SU-DHL-6 (cell line): ENCODE data around the gene NPTX2.

ENCODE experiments used
- H2AFZ ChIP-seq: fragments of 200-600 bp; sonication (generic); 2 replicates; pipeline ENCODE4 v1.6.1; 2014; ENCODE audit warnings: low read depth, mild to moderate bottlenecking, moderate library complexity, mixed read lengths, antibody characterized with exemption, low read length; ENCODE audit not compliant: severe bottlenecking
- H3F3A ChIP-seq: fragments of 200-600 bp; shearing (Covaris generic); 2 replicates; pipeline ENCODE4 v1.6.0; 2016; ENCODE audit warnings: antibody characterized with exemption, mild to moderate bottlenecking; ENCODE audit not compliant: insufficient read depth
- H3K27ac ChIP-seq: fragments of 200-600 bp; sonication (generic); 2 replicates; pipeline ENCODE4 v1.5.1; 2016; ENCODE audit warnings: low read depth, mild to moderate bottlenecking, low read length, moderate library complexity, mixed read lengths
- H3K27me3 ChIP-seq: fragments of 200-600 bp; sonication (generic), shearing (Covaris generic); 2 replicates; pipeline ENCODE4 v1.6.0; 2014; ENCODE audit warnings: mild to moderate bottlenecking, low read length
- H3K36me3 ChIP-seq: fragments of 200-600 bp; sonication (generic); 2 replicates; pipeline ENCODE4 v1.6.1; 2014; ENCODE audit warnings: mild to moderate bottlenecking, low read length, mixed read lengths
- H3K4me2 ChIP-seq: fragments of 300-600, 200-600 bp; shearing (Covaris generic), sonication (generic); 2 replicates; pipeline ENCODE4 v1.6.0; 2014; ENCODE audit warnings: low read length, low read depth, mild to moderate bottlenecking; ENCODE audit not compliant: poor library complexity, severe bottlenecking
- H3K4me3 ChIP-seq: fragments of 200-600 bp; sonication (generic); 2 replicates; pipeline ENCODE4 v1.5.1; 2014; ENCODE audit warnings: antibody characterized with exemption, low read length, mild to moderate bottlenecking, mixed read lengths; ENCODE audit not compliant: insufficient read depth, poor library complexity, severe bottlenecking
- H3K79me2 ChIP-seq: fragments of 200-600 bp; sonication (generic); 2 replicates; pipeline ENCODE4 v1.6.1; 2014; ENCODE audit warnings: mild to moderate bottlenecking, low read length, moderate library complexity; ENCODE audit not compliant: insufficient read depth
- H3K9ac ChIP-seq: fragments of 200-600 bp; sonication (generic); 2 replicates; pipeline ENCODE4 v1.7.0; 2014; ENCODE audit warnings: mild to moderate bottlenecking, low read length
- H3K9me2 ChIP-seq: fragments of 200-600 bp; sonication (generic); replicated peaks from 2 replicates; pipeline ENCODE4 v1.6.1; 2014; ENCODE audit warnings: low read length; ENCODE audit not compliant: insufficient read depth
- H3K9me3 ChIP-seq: fragments of 200-600 bp; sonication (generic); 2 replicates; pipeline ENCODE4 v1.6.1; 2014; ENCODE audit warnings: low read length, mixed read lengths; ENCODE audit not compliant: insufficient read depth
- H4K20me1 ChIP-seq: fragments of 200-600 bp; sonication (generic); 2 replicates; pipeline ENCODE4 v1.6.1; 2014; ENCODE audit warnings: low read depth, mild to moderate bottlenecking, antibody characterized with exemption, low read length, moderate library complexity, mixed read lengths
- EZH2phosphoT487 ChIP-seq: fragments of 200-600 bp; sonication (generic), shearing (Covaris generic); conservative IDR thresholded peaks from 2 replicates; pipeline ENCODE4 v1.6.1; 2018; ENCODE audit warnings: mild to moderate bottlenecking, antibody characterized with exemption, low read length, moderate library complexity, mixed read lengths
- TF ChIP-seq, protein P1 (sequence below): fragments of 200-600 bp; sonication (generic); IDR thresholded peaks from one replicate; pipeline ENCODE4 v1.5.1; 2017; ENCODE audit warnings: antibody characterized with exemption, mild to moderate bottlenecking, low read length, moderate library complexity; ENCODE audit not compliant: insufficient read depth, poor library complexity, severe bottlenecking

Gene NPTX2

DNA sequence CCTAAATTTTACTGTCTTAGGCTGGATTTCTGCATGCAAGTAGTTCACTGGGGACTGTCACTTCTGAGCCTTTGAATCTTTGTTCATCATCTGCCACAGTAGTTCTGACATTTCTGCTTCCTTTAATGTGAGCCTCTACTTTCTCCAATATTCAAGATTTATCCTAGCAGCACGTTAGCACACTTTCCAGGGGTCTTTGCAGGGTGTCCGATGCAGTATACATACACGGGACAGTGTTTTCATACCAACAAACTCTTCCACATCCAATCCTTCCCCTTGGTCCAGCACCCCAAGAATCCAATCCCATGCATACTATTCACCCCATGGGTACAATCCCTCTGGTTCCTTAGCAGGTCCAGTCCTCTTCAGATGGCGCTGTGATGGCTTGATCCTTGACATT is 22.7 kb upstream of the NPTX2 start:
- Histone ChIP-seq H3K9me3 (no peaks in the 10 kb centered on the region), H3K79me2 (no peaks in the 10 kb centered on the region), H3K4me2 (no peak overlapping the region), H4K20me1 (no peaks in the 10 kb centered on the region), H3K9ac (no peak overlapping the region), H3K27ac (no peak overlapping the region), H3K27me3 (no peaks in the 10 kb centered on the region), H3K4me3 (no peak overlapping the region), H3K9me2 (no peaks in the 10 kb centered on the region), H3K36me3 (no peaks in the 10 kb centered on the region), H2AFZ (no peak overlapping the region), H3F3A (no peaks in the 10 kb centered on the region)
- TF ChIP-seq, protein P1, sequence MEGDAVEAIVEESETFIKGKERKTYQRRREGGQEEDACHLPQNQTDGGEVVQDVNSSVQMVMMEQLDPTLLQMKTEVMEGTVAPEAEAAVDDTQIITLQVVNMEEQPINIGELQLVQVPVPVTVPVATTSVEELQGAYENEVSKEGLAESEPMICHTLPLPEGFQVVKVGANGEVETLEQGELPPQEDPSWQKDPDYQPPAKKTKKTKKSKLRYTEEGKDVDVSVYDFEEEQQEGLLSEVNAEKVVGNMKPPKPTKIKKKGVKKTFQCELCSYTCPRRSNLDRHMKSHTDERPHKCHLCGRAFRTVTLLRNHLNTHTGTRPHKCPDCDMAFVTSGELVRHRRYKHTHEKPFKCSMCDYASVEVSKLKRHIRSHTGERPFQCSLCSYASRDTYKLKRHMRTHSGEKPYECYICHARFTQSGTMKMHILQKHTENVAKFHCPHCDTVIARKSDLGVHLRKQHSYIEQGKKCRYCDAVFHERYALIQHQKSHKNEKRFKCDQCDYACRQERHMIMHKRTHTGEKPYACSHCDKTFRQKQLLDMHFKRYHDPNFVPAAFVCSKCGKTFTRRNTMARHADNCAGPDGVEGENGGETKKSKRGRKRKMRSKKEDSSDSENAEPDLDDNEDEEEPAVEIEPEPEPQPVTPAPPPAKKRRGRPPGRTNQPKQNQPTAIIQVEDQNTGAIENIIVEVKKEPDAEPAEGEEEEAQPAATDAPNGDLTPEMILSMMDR = no peak
- no peak for TF ChIP-seq EZH2phosphoT487

DNA sequence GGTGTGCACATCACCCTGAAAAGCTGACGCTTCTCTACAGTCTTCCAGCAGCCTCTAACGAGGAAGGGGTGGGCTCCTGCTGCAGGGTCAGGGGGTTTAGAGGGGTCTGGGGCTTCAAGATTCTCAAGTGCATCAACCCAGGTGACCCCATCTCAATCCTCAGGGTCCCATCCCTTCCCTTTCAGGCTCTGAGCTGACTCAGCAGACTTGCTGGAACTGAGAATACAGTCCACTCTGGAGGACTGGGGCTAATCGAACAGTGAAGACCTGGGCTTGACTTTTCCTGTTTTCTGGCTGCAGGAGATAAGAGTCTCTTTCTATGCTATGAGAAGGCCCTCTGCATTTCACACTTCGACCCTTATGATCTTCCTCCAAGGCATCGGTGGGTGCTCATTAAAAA is 22.3 kb upstream of the NPTX2 start:
- TF ChIP-seq, protein P1 = no peak
- TF ChIP-seq EZH2phosphoT487 = no peak
- no peaks in the 10 kb centered on the region for H3K9me3 ChIP-seq
- H3K36me3 ChIP-seq = no peaks in the 10 kb centered on the region
- H3K9ac ChIP-seq = no peak overlapping the region
- no peak overlapping the region for H2AFZ ChIP-seq
- no peak overlapping the region for H3K4me2 ChIP-seq
- H3F3A ChIP-seq = no peaks in the 10 kb centered on the region
- no peak overlapping the region for H3K4me3 ChIP-seq
- H3K27ac ChIP-seq = no peak overlapping the region
- H3K79me2 ChIP-seq = no peaks in the 10 kb centered on the region
- no peaks in the 10 kb centered on the region for H3K9me2 ChIP-seq
- H3K27me3 ChIP-seq = no peaks in the 10 kb centered on the region
- H4K20me1 ChIP-seq = no peaks in the 10 kb centered on the region

DNA sequence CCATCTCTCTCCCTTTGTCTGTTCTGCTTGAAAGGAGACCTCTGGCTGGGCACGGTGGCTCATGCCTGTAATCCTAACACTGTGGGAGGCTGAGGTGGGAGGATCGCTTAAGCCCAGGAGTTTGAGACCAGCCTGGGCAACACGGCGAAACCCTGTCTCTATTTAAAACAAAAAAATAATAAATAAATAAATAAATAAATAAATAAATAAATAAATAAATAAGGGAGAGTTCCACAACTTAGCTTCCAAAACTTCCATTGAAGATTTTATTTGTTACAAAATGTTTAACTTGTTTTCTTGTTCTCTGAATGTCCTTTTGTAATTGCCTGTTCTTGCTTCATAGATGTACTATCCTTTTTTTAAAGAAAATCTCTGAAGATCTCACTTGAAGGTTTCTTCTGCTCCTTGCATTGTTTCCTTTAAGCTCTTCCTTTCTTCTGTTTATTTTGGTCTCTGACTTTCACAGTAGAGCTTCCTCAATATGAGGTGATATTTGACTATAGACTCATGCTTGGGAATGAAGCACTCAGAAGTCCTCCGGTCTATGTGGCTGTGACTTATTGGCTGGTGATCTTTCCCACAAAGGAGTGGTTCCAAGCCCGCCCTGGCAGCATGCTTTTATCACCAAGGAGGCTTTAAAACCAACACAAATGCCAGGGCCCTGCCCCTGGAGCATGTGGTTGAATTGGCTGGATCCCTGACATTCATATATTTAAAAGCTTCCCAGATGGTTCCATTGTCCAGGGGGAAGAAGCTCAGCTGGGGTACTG is 18.1 kb upstream of the NPTX2 start:
- no peaks in the 10 kb centered on the region for H3F3A ChIP-seq
- no peaks in the 10 kb centered on the region for H3K9me3 ChIP-seq
- no peak overlapping the region for H3K27ac ChIP-seq
- H3K27me3 ChIP-seq = no peaks in the 10 kb centered on the region
- no peak overlapping the region for H3K4me2 ChIP-seq
- no peak overlapping the region for H3K9ac ChIP-seq
- no peak overlapping the region for H2AFZ ChIP-seq
- no peaks in the 10 kb centered on the region for H3K79me2 ChIP-seq
- H4K20me1 ChIP-seq = no peaks in the 10 kb centered on the region
- no peak overlapping the region for H3K4me3 ChIP-seq
- TF ChIP-seq EZH2phosphoT487 = no peak
- TF ChIP-seq, protein P1 = no peak
- H3K36me3 ChIP-seq = no peaks in the 10 kb centered on the region
- H3K9me2 ChIP-seq = no peaks in the 10 kb centered on the region
